GM21423 (cell line): ENCODE data around the gene SHISAL1.

ENCODE experiments used
- ATAC-seq: cut with Tn5 transposase; IDR thresholded peaks from one replicate; pipeline ENCODE4 v1.9.1; 2021; ENCODE audit warnings: mild to moderate bottlenecking, moderate library complexity; ENCODE audit not compliant: unreplicated experiment

The SHISAL1 gene

GRCh38 chr22:44312766-44313165 is at the start of gene SHISAL1:
Gene SHISAL1 (minus strand): TSS chr22:44312951. CDS start chr22:44300945, 12,006 bp downstream.
- no peak for ATAC-seq

- no peak for ATAC-seq
These were observed 48.8 kb upstream of the SHISAL1 start for GRCh38 chr22:44361391-44362126.

DNA sequence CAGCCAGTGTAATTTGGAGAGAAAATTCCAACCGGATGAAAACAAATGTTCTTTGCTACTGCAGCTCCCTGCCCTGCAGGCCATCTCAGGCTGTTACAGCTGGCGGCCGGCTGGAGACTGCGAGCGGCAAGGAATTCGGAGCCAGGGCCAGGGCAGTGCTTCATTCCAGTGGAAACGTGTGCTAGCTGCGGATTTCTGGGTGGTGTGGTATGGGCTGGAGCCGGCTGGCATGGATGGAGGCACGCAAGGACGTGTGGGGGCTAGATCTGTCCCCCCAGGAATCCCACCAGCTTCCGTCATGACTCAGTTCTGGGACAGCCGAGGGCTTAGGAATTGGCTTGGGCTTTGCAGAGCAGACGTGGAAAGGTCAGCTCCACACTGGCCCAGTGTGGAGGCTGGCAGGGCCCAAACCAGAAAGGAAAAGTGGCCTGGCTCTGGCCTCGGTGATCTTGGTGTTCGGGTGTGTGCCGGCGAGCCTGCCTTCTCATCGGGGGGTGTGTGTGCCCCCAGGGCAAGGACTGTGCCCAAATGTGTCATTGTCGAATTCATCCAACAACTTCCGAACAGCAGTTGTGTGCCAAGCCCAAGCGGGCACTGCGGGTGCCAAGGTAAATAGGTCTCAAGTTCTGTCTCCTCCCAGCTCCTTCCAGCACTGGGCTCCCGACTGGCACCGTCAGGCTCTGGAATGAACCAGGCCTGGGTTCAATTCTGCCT is 48.1 kb upstream of the SHISAL1 start:
- no peak for ATAC-seq

DNA sequence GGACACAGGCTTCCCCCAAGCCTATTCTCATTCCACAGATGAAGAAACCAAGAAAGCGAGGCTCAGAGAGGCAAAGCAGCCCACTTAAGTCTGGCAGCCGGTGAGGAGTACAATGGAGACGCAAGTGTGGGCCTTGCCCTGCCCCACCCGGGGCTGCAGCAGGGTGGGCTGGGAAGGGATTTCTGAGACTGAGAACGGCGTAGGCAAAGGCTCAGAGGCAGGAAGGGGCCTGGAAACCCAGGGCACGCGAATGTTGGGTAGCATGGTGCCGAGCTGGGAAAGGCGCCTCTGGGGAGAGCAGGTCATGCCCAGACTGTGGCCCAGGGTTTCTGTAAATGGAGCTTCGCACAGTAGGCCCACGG is 47.5 kb upstream of the SHISAL1 start:
- ATAC-seq: no peak

- no peak for ATAC-seq
These were observed 46.9 kb upstream of the SHISAL1 start for GRCh38 chr22:44359496-44360110.

GRCh38 chr22:44358709-44359440 is 46.1 kb upstream of the SHISAL1 start:
- no peak for ATAC-seq

DNA sequence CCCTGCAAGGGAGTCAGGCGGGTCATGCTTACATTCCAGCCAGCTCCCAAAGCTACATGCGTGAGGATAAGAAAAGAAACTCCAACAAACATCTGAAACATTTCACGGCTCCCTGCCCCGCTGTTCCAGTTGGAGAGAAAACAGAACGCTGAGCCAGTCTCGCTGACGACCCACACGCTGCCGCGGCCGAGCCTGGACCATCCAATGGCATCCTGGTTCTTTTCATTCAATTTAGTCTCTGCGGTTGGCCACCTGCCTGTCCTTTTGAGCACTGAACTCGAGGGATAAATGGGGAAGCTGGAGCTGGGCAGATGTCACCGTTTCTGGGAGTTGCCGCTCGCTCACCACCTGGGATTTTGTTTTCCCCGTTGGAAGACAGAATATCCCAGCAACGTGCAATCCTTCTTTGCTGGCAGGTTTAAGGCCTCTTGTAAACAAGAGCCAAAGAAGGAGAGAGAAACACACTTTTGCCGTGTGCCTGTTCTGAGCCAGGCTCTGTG is 45.3 kb upstream of the SHISAL1 start:
- ATAC-seq: no peak

DNA sequence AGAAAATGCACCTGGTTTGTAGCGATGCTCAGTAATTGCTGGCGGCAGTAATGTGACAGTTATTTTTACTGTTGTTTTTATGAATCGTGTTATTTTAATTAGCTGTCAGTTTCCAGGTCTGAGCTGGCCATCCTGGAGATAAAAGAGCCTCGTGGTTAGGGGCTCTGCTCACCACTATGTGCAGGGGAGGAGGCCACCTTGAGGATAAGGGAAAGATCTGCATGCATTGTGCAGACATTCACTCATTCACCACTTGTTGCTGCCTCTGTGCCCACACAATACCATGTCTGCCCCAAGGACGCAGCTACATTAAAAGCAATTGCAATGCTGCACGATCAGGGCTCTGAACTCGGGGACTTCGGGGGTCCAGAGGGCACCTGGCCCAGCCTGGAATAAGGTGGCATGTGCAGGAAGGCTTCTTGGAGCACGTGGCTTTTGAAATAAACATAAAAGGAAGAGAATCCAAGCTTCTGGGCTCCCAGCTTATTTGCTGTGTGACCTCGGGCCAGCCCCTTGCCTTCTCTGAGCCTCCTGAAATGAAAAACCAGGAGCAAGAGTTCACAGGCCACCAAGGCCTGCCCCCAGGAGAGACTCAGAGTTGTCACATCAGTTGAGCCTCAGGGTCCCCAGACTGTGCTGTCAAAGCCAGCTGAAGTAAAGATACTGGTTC is 44.7 kb upstream of the SHISAL1 start:
- no peak for ATAC-seq

- no peak for ATAC-seq
These were observed 42.9 kb upstream of the SHISAL1 start for GRCh38 chr22:44355716-44356070.

- ATAC-seq: no peak
These were observed 41.5 kb upstream of the SHISAL1 start for GRCh38 chr22:44354288-44354687.

GRCh38 chr22:44353041-44353440 is 40.3 kb upstream of the SHISAL1 start:
- ATAC-seq: no peak

GRCh38 chr22:44352378-44353035 is 39.8 kb upstream of the SHISAL1 start:
- ATAC-seq: no peak

GRCh38 chr22:44351685-44352377 is 39.1 kb upstream of the SHISAL1 start:
- ATAC-seq: no peak

- no peak for ATAC-seq
These were observed 38.3 kb upstream of the SHISAL1 start for GRCh38 chr22:44351037-44351436.

- no peak for ATAC-seq
These were observed 36.8 kb upstream of the SHISAL1 start for GRCh38 chr22:44349594-44349993.

- ATAC-seq: no peak
These were observed 36.3 kb upstream of the SHISAL1 start for GRCh38 chr22:44348971-44349560.

- no peak for ATAC-seq
These were observed 34.8 kb upstream of the SHISAL1 start for GRCh38 chr22:44347549-44347948.

DNA sequence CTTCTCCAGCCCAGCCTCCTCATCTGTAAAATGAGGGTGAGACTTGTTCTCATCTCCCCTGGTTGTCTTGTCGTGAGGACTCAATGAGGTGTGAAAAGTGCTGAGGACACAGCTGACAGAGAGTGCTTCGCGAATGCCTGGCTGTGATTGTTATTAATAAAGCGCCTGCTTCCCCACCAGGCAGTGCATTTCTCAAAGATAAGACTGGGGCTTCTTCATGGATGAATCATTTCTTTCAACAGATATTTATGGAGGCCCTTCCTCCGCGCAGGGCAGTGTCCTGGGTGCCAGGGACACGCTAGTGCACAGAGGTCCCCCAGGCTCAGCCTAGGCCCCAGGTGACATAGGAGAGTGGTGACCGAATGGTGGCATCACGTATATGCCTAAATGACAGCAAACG is 34.3 kb upstream of the SHISAL1 start:
- ATAC-seq: no peak

GRCh38 chr22:44345872-44346271 is 33.1 kb upstream of the SHISAL1 start:
- ATAC-seq: no peak
